Thyroid gland (tissue), 4 donors: ENCODE measurements around the gene SLC38A1.

Experiments
- POLR2A ChIP-seq, 2 donors: fragments of 450-650 bp; IDR thresholded peaks; one replicate each; pipeline ENCODE4 v1.6.1; 2017; ENCODE audit warnings: antibody characterized with exemption in 2 of 2, mild to moderate bottlenecking in 2 of 2, moderate library complexity in 1 of 2
- TF ChIP-seq, protein P1 (sequence below), 6 experiments: fragments of 200-600 bp in 3 of 6; fragments of 450-650 bp in 3 of 6; sonication (generic) in 3 of 6; IDR thresholded peaks; one replicate each; pipeline ENCODE4 v1.5.1; 2016 to 2019; ENCODE audit warnings: antibody characterized with exemption in 6 of 6, mild to moderate bottlenecking in 2 of 6, inconsistent platforms in 1 of 6, moderate library complexity in 1 of 6

DNA sequence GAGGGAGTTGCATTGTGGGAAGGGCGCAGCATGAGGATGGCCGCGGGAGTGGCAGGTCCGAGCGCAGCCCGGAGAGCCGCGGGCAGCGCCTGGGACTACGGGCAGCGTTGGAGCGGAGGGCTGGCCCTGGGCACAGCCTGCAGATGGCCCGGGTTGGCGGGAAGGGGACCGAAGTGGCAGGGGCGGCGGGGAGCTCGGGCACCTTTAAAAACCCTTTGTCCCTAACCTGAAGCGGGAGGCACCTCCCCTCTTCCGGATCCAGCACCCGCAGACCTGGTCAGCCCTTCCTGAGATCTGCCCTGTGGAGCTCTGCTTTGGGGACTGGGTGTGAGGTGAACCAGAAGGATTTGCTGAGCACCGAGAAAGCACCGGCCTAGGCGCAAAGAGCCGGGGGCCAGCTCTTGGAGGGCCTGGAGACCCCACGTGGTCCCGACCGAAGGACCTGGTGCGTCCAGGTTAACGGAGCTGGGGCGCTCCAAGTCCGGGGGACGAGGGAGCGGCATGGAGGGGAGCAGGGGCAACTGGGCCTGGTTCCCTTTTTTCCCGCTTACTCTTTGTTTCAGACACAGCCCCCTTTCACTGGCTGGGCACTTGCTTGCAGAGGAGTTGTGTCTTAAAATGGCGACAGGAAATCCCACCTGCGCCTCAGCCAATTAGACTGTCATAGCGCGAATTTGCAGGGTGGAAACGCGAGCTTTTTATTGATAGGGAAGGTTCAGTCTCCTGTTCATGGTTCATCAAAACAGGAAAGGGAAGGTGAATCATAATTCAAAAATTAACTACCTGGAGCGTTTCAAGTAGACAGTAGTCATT lies 792 bp upstream of the SLC38A1 start:
- TF ChIP-seq POLR2A (IDR thresholded peaks at IDR 0.05) = no peak
- TF ChIP-seq, protein P1, sequence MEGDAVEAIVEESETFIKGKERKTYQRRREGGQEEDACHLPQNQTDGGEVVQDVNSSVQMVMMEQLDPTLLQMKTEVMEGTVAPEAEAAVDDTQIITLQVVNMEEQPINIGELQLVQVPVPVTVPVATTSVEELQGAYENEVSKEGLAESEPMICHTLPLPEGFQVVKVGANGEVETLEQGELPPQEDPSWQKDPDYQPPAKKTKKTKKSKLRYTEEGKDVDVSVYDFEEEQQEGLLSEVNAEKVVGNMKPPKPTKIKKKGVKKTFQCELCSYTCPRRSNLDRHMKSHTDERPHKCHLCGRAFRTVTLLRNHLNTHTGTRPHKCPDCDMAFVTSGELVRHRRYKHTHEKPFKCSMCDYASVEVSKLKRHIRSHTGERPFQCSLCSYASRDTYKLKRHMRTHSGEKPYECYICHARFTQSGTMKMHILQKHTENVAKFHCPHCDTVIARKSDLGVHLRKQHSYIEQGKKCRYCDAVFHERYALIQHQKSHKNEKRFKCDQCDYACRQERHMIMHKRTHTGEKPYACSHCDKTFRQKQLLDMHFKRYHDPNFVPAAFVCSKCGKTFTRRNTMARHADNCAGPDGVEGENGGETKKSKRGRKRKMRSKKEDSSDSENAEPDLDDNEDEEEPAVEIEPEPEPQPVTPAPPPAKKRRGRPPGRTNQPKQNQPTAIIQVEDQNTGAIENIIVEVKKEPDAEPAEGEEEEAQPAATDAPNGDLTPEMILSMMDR (IDR thresholded peaks at IDR 0.05) = no peak
